GM18858 (cell line): Measurements from ENCODE around the gene RUFY2.

Source experiments
- ATAC-seq: cut with Tn5 transposase; IDR thresholded peaks from one replicate; pipeline ENCODE4 v1.9.1; 2021; ENCODE audit not compliant: unreplicated experiment

Gene RUFY2

GRCh38 chr10:68365611-68366010 is 41.5 kb downstream of the RUFY2 start:
- no peak for ATAC-seq

- no peak for ATAC-seq
These were observed 42.8 kb downstream of the RUFY2 start for GRCh38 chr10:68364101-68364886.

DNA sequence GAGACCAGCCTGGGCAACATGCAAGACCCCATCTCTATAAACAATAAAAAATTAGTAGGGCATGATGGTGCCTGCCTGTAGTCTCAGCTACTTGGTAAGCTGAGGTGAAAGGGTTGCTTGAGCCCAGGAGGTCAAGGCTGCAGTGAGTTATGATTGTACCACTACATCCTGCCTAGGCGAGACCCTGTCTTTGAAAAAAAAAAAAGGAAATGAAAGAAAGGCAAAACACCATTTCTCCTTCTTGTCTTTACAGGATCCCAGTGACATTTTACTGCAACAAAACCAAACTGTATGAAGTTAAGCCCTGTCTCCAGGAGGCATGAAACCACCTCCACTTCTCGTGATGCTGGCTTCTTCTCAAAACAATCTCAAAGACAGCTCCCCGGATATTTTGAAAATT is 44.5 kb downstream of the RUFY2 start:
- ATAC-seq = no peak

DNA sequence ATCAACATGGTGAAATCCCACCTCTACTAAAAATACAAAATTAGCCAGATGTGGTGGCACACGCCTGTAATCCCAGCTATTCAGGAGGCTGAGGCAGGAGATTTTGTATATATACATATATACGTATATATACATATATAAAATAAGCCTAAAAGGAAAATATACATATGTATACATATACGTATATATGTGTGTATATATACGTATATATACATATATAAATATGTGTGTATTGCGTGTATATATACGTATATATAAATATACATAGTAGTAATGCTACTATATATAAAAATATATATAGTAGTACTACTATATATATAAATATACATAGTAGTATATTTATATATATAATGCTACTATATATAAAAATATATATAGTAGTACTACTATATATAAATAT is 47.9 kb downstream of the RUFY2 start:
- ATAC-seq = no peak

- ATAC-seq = no peak
These were observed 53.5 kb downstream of the RUFY2 start for GRCh38 chr10:68353537-68353936.

DNA sequence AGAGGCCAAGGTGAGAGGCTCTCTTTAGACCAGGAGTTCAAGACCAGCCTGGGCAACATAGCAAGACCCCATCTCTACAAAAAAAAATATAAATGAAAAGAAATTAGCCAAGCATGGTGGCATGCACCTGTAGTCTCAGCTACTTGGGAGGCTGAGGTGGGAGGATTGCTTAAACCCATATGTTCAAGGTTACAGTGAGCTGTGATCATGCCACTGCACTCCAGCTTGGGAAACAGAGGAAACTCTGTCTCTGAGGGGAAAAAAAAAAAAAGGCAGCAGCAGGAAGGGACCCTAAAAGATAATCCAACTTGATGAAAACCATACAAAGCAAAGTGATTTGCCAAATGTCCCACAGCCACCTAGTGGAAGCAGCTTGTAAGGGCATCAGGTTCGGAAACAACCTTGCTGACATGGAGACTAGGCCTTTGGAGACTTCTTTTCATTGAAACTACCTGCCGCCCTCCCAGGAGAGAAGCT is 58.8 kb downstream of the RUFY2 start:
- ATAC-seq = peak; percentile 54

GRCh38 chr10:68346774-68347173 is 60.3 kb downstream of the RUFY2 start:
- no peak for ATAC-seq

DNA sequence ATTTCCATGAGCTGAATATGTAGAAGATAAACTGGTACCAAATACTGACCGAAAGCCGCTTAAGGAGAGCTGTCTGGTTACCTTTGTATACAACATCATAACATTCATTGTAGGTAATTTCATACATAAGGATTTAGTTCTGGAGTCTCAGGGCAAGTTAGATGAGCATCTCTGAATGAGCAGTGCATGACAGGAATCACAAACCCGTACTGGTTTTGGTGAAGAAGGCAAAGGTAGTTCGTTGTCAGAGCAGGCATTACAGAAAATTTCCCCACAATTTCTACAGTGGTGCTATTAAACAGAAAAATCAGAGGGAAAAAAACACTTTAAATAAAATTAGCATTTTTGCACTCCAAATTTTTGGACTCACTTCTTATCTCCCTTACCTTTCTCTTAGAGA is 61.5 kb downstream of the RUFY2 start:
- ATAC-seq = no peak

DNA sequence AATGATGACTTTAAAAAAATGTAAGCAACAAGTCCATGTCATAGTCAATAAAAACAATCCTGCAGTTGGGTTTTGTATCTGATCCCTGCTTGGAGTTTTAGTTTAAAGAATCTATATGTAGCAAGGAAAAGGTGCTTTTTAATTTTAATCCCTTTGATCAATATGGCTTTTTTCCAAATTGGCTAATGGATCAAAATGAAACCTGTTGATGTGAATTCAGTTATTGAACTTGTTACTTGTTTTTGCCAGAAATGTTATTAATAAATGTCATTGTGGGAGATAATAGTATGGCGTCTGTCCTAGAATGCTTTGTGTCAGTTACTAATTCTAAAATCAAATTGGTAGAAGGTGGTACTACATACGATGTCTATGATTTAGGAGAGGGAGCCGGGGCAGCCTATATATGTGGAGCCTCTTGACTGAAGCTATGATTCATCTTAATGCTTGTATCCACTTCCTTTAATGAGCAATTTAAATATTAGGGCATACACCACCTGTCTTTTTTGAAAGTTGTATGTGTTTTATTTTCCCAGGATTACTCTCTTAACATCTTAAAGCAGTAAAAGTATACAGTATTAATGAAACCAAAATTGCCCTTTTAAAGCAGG is 64.1 kb downstream of the RUFY2 start:
- ATAC-seq = no peak

- ATAC-seq = no peak
These were observed 66.6 kb downstream of the RUFY2 start for GRCh38 chr10:68340358-68341080.

DNA sequence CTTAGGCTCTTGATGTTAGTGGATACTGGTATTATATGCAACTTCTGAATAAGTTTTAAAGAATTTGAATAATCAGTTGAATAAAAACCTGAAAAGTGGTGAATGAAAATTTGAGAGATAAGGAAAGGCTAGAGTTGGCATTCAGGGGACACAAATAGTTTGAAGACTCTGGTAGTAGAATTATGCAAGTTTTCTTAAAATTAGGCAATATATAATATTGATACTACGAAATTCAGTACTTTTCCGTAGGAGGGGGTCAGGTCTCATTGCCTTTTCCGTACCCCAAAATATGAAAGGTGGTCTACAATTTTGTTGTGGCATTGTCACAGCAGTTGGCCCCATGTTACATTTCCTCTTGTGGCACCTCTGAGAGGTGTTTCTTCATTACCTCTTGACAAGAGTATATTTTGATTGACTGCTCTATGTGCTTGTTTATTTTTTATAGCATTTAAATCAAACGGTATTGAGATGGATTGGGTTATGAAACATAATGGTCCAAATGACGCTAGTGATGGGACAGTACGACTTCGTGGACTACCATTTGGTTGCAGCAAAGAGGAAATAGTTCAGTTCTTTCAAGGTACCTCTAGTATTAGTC is 70.2 kb downstream of the RUFY2 start:
- ATAC-seq = no peak

- no peak for ATAC-seq
These were observed 72.2 kb downstream of the RUFY2 start for GRCh38 chr10:68334672-68335467.

- no peak for ATAC-seq
These were observed 73.3 kb downstream of the RUFY2 start for GRCh38 chr10:68333440-68334431.

- no peak for ATAC-seq
These were observed 74.0 kb downstream of the RUFY2 start for GRCh38 chr10:68333058-68333395.

- no peak for ATAC-seq
These were observed 74.6 kb downstream of the RUFY2 start, which contains the start of gene PBLD for GRCh38 chr10:68332259-68333057. Gene PBLD, minus strand, starts transcription at chr10:68332928. Its CDS starts 26,084 bp downstream, at chr10:68306844.

GRCh38 chr10:68331455-68332258 is 75.4 kb downstream of the RUFY2 start, which contains the start of gene HNRNPH3:
Gene HNRNPH3, plus strand, starts transcription at chr10:68332064. Its CDS starts 5,158 bp downstream, at chr10:68337222.
- peak; percentile 71 for ATAC-seq

DNA sequence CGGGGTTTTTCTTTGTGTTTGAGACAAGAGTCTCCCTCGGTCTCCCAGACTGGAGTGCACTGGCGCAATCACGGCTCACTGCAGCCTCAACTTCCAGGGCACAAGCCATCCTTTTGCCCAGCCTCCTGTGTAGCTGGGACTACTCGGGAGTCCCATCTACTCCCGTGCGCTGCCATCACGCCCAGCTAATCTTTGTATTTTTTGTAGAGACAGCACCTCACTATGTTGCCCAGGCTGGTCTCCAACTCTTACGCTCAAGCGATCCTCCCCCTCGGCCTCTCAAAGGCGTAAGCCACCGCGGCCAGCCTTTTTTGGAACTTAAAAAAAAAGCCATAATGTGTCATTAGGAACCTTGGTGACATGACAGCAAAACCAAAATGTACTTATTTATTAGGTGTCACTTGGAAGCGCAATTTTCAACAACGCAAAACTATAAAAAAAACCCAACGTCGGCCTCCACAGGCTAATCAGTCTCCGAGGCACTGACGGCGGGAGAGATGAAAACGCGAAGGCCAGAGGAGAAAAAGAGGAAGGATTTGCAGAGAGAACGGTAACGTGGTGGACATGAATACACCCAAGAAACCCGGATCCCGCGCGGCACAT is 76.1 kb downstream of the RUFY2 start:
- no peak for ATAC-seq
